ENCODE measurements around the gene BHLHA9. TPM values are rescaled to one million over a fixed set of nuclear protein-coding genes. Genes with fewer than 3 reads are reported as not detected.

BHLHA9 gene
- total RNA-seq, 4 donors from 2014 or later: not detected

GRCh38 chr17:1294157-1294717 lies 24.0 kb downstream of the BHLHA9 start:
- no peak for DNase-seq (ENCODE audit: low spot score)
- no peak for ATAC-seq (ENCODE audit: low FRiP score)
- TF ChIP-seq, protein P1, sequence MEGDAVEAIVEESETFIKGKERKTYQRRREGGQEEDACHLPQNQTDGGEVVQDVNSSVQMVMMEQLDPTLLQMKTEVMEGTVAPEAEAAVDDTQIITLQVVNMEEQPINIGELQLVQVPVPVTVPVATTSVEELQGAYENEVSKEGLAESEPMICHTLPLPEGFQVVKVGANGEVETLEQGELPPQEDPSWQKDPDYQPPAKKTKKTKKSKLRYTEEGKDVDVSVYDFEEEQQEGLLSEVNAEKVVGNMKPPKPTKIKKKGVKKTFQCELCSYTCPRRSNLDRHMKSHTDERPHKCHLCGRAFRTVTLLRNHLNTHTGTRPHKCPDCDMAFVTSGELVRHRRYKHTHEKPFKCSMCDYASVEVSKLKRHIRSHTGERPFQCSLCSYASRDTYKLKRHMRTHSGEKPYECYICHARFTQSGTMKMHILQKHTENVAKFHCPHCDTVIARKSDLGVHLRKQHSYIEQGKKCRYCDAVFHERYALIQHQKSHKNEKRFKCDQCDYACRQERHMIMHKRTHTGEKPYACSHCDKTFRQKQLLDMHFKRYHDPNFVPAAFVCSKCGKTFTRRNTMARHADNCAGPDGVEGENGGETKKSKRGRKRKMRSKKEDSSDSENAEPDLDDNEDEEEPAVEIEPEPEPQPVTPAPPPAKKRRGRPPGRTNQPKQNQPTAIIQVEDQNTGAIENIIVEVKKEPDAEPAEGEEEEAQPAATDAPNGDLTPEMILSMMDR (IDR thresholded peaks at IDR 0.05): no peak

- TF ChIP-seq, protein P1 (IDR thresholded peaks at IDR 0.05): no peak
- no peak for DNase-seq (ENCODE audit: low spot score)
- ATAC-seq (ENCODE audit: low FRiP score): no peak
Observed at GRCh38 chr17:1298606-1299005, 28.4 kb downstream of the BHLHA9 start.

- ATAC-seq (ENCODE audit: low FRiP score) (no peak), DNase-seq (ENCODE audit: low spot score) (no peak)
- TF ChIP-seq, protein P1 (IDR thresholded peaks at IDR 0.05): no peak
Observed at GRCh38 chr17:1299552-1300370, 29.5 kb downstream of the BHLHA9 start.

DNA sequence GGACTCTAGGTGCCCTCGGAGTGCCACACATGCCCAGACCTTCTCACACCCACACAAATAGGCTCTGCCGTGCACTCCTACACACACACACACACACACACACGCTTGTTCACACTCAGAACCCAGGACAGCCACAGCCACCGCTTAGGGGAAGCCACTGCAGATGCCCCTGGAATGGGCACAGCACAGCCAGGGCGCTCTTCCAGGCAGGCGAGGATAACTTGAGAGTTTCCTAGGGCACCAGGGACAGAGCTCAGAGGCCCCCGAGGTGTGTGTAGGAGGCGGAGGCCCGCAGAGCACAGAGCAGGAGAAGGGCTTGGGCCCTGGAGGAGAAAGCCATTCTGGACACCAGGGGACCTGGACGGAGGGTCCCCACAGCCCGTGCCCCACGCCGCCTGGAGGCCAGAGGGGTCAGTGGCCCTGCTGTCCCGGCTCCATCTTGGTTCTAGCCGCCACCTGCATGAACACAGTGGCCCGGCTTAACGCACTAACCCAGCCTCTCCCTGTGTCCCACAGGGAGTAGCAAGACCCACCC lies 30.2 kb downstream of the BHLHA9 start:
- DNase-seq (ENCODE audit: low spot score): no peak
- ATAC-seq (ENCODE audit: low FRiP score): no peak
- TF ChIP-seq, protein P1 (IDR thresholded peaks at IDR 0.05): no peak

GRCh38 chr17:1301546-1301945 lies 31.3 kb downstream of the BHLHA9 start:
- no peak for DNase-seq (ENCODE audit: low spot score)
- TF ChIP-seq, protein P1 (IDR thresholded peaks at IDR 0.05): no peak
- ATAC-seq (ENCODE audit: low FRiP score): no peak

GRCh38 chr17:1302761-1303160 lies 32.5 kb downstream of the BHLHA9 start:
- TF ChIP-seq, protein P1 (IDR thresholded peaks at IDR 0.05): no peak
- ATAC-seq (ENCODE audit: low FRiP score) (no peak), DNase-seq (ENCODE audit: low spot score) (no peak)
